KG1 (cell line): ENCODE results near the gene EPHB2.

Experiments used
- DNase-seq: peaks from one replicate; lab custom pipeline; 2025; lab: John Stamatoyannopoulos, UW

EPHB2 gene

GRCh38 chr1:22953057-22953739 is 242.6 kb downstream of the EPHB2 start:
- DNase-seq, result no peak

- DNase-seq, result no peak
Measured at GRCh38 chr1:22953740-22954141, 243.1 kb downstream of the EPHB2 start.

GRCh38 chr1:22955146-22955545 is 244.5 kb downstream of the EPHB2 start:
- DNase-seq, result no peak

- no peak for DNase-seq
Measured at GRCh38 chr1:22957066-22957465, 246.4 kb downstream of the EPHB2 start.

- DNase-seq, result no peak
Measured at GRCh38 chr1:22958556-22958955, 247.9 kb downstream of the EPHB2 start.

- no peak for DNase-seq
Measured at GRCh38 chr1:22959545-22960360, 249.1 kb downstream of the EPHB2 start.

GRCh38 chr1:22962558-22962957 is 251.9 kb downstream of the EPHB2 start:
- DNase-seq, result no peak

- DNase-seq, result no peak
Measured at GRCh38 chr1:22963044-22963677, 252.5 kb downstream of the EPHB2 start.

GRCh38 chr1:22966309-22966708 is 255.7 kb downstream of the EPHB2 start:
- DNase-seq, result no peak

- DNase-seq, result no peak
Measured at GRCh38 chr1:22967833-22968232, 257.2 kb downstream of the EPHB2 start.

- DNase-seq, result no peak
Measured at GRCh38 chr1:22969304-22969709, 258.7 kb downstream of the EPHB2 start.

GRCh38 chr1:22970096-22970495 is 259.5 kb downstream of the EPHB2 start:
- no peak for DNase-seq
